Measurements from ENCODE around the gene MTERF2. TPM values are rescaled to one million over a fixed set of nuclear protein-coding genes. Genes with fewer than 3 reads are reported as not detected.

Gene MTERF2
- total RNA-seq, 2 experiments from 2014 or later = 8.8 to 10.4 TPM

- Histone ChIP-seq H3K4me3 (ENCODE audit: low read depth, low read length, poor library complexity, severe bottlenecking) (no peak overlapping the region), H3K9me3 (ENCODE audit: low read length) (peaks cover 14% of the 10 kb centered on the region), H4K20me1 (ENCODE audit: insufficient read depth, low read length) (no peaks in the 10 kb centered on the region), H3K4me1 (ENCODE audit: insufficient read depth, low read length, poor library complexity, severe bottlenecking) (no peaks in the 10 kb centered on the region), H3K79me2 (ENCODE audit: insufficient read depth, low read depth, low read length) (no peaks in the 10 kb centered on the region), H3K36me3 (ENCODE audit: insufficient read depth, low read length) (no peaks in the 10 kb centered on the region), H3K9me2 (ENCODE audit: insufficient read depth, low read length) (no peaks in the 10 kb centered on the region), H3K4me2 (ENCODE audit: low read length) (no peak overlapping the region), H2AFZ (ENCODE audit: low read length) (no peak overlapping the region), H3K27ac (ENCODE audit: low read depth, low read length, poor library complexity, severe bottlenecking) (no peak overlapping the region)
- intact Hi-C loops (cut with micrococcal nuclease; ENCODE audit: unreplicated experiment) = no loop called here
- no peak for DNase-seq (ENCODE audit: low spot score)
- no peak for TF ChIP-seq CTCF (conservative IDR thresholded peaks at IDR 0.05; ENCODE audit: low read length)
- POLR2A ChIA-PET = no interaction called here
- no TSS peak for BruUV-seq (replicated peaks)
- CTCF ChIA-PET (ENCODE audit: unreplicated experiment) = no interaction called here
Observed at GRCh38 chr12:106942775-106943174, 44.2 kb downstream of the MTERF2 start.

GRCh38 chr12:106941481-106942156 lies 45.3 kb downstream of the MTERF2 start:
- ChIA-PET CTCF (ENCODE audit: unreplicated experiment) (no interaction called here), POLR2A (interaction anchor here (0.7 kb wide), 1 partner anchor 22 kb away, joined by 3 read pairs; no protein-coding TSS in a partner anchor)
- BruUV-seq (replicated peaks) = no TSS peak
- no peak overlapping the region for H3K4me3 ChIP-seq (ENCODE audit: low read depth, low read length, poor library complexity, severe bottlenecking)
- intact Hi-C loops (cut with micrococcal nuclease; ENCODE audit: unreplicated experiment) = no loop called here
- H3K27ac ChIP-seq (ENCODE audit: low read depth, low read length, poor library complexity, severe bottlenecking) = no peak overlapping the region
- no peaks in the 10 kb centered on the region for H3K4me1 ChIP-seq (ENCODE audit: insufficient read depth, low read length, poor library complexity, severe bottlenecking)
- H4K20me1 ChIP-seq (ENCODE audit: insufficient read depth, low read length) = no peaks in the 10 kb centered on the region
- peaks cover 11% of the 10 kb centered on the region for H3K9me3 ChIP-seq (ENCODE audit: low read length)
- H3K9me2 ChIP-seq (ENCODE audit: insufficient read depth, low read length) = no peaks in the 10 kb centered on the region
- no peaks in the 10 kb centered on the region for H3K79me2 ChIP-seq (ENCODE audit: insufficient read depth, low read depth, low read length)
- H3K36me3 ChIP-seq (ENCODE audit: insufficient read depth, low read length) = no peaks in the 10 kb centered on the region
- TF ChIP-seq CTCF (conservative IDR thresholded peaks at IDR 0.05; ENCODE audit: low read length) = no peak
- no peak for TF ChIP-seq EZH2phosphoT487 (IDR thresholded peaks at IDR 0.05; ENCODE audit: borderline replicate concordance, low read depth, low read length)
- H3K4me2 ChIP-seq (ENCODE audit: low read length) = no peak overlapping the region
- no peak overlapping the region for H2AFZ ChIP-seq (ENCODE audit: low read length)
- DNase-seq (ENCODE audit: low spot score) = no peak

- no TSS peak for BruUV-seq (replicated peaks)
Observed at GRCh38 chr12:106934277-106934676, 52.7 kb downstream of the MTERF2 start.

More at GRCh38 chr12:106934277-106934676, 52.7 kb downstream of the MTERF2 start:
- ChIA-PET CTCF (ENCODE audit: unreplicated experiment) (no interaction called here), POLR2A (interaction anchor here (0.5 kb wide), 1 partner anchor 65 kb away, joined by 3 read pairs; no protein-coding TSS in a partner anchor)
- TF ChIP-seq CTCF (conservative IDR thresholded peaks at IDR 0.05; ENCODE audit: low read length) (no peak), EZH2phosphoT487 (IDR thresholded peaks at IDR 0.05; ENCODE audit: borderline replicate concordance, low read depth, low read length) (no peak)
- DNase-seq (ENCODE audit: low spot score) = no peak
- Histone ChIP-seq H2AFZ (ENCODE audit: low read length) (no peak overlapping the region), H4K20me1 (ENCODE audit: insufficient read depth, low read length) (no peaks in the 10 kb centered on the region), H3K27ac (ENCODE audit: low read depth, low read length, poor library complexity, severe bottlenecking) (no peak overlapping the region), H3K4me3 (ENCODE audit: low read depth, low read length, poor library complexity, severe bottlenecking) (no peak overlapping the region), H3K4me2 (ENCODE audit: low read length) (no peak overlapping the region), H3K36me3 (ENCODE audit: insufficient read depth, low read length) (no peaks in the 10 kb centered on the region), H3K9me3 (ENCODE audit: low read length) (no peaks in the 10 kb centered on the region), H3K4me1 (ENCODE audit: insufficient read depth, low read length, poor library complexity, severe bottlenecking) (no peaks in the 10 kb centered on the region), H3K79me2 (ENCODE audit: insufficient read depth, low read depth, low read length) (no peaks in the 10 kb centered on the region), H3K9me2 (ENCODE audit: insufficient read depth, low read length) (no peaks in the 10 kb centered on the region)
- intact Hi-C loops (cut with micrococcal nuclease; ENCODE audit: unreplicated experiment) = no loop called here
